ENCODE measurements around the gene TET3.

The TET3 gene

DNA sequence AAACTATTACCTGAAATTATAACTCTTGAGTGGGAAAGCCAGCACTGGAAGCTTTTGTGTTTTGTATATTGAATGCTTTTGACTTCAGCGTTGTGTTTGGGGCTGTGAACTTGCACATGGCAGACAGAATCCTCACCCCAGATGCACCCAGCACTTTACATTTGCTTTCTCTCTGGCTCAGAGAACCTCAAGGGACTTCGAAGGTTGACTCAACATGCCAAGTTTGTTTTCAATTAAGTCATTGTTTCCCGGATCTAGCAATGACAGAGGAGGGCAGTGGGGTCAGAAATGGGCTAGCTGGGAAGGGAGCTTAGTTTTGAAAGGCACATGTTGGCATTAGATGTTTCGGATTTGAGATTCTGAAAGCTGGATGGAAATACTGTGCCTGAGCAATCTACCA, 22.4 kb downstream of the TET3 start:
- DNase-seq, result no peak

- no peak for DNase-seq
Measured at GRCh38 chr2:74007711-74008110, 23.0 kb downstream of the TET3 start.

DNA sequence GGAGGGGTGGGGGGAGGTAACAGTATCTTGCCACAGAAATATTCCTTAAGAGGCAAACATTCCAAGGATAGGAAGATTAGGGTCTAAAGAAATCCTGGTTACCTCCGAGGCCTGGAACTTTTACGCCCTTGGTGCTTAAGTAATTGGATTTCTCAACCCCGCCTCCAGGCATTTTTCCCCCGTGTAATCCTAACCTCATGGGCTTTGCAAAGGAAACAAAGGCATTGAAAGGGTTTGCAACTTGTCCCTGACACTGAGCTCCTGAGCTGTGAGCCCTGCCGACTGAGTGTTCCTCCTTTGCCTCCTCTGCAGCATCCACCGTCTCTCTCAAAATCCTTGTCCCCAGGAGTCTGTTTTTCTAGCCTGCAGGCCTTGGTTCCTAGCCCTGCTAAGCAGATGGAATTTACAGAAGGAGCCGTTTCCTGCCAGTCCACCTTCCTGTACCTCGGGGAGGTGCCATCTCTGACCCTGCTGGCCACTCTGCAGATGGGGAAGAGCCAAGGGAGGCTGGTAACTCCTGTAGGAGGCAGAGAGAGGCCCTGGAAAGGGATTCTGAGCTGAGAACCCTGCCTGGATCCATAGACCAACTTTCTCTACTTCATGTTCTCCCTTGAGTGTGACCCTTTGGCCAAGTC, 24.2 kb downstream of the TET3 start:
- DNase-seq, result no peak

- DNase-seq, result no peak
Measured at GRCh38 chr2:74009577-74009976, 24.9 kb downstream of the TET3 start.

DNA sequence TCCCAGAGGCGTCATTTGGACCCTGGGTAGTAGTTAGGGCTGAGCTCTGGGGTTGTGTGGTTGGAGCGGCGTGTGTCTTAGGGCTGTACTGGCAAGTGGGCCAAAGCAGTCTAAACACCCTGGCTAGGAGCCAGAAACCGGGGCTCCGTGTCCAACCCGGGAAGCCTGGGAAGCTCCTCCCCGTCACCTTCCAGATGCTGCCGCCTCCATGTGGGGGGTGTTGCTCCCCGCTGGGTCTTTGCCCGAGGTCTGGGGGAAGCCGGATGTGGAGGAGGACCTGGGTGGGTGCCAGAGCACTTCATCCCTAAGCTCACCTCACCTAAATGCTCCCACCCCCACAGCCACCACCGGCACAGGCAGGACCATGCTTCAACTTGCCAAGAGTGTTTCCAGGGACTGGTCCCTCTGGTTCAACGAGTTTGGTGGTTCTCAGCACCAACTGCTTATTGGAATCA, 25.4 kb downstream of the TET3 start:
- peak in 1 of 2 experiments; percentile 35 for DNase-seq

DNA sequence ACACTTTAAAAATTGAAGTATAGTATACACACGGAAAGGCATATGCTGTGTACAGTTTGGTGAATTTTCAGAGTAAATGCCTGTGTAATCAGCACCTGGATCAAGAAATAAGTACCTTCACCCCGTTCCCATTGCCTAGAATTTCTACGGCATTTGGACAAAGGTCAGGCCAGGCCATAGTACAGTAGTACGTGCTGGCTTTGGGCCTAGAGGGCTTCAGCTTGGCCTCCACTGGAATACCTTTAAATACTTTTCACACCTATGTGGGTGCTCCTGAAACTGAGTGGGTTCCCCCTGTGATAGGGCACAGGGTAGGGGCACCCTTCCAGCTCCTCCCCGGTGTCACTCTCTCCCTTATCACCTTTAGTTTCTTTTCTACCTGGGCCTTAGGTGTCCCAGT, 26.5 kb downstream of the TET3 start:
- DNase-seq, result no peak

DNA sequence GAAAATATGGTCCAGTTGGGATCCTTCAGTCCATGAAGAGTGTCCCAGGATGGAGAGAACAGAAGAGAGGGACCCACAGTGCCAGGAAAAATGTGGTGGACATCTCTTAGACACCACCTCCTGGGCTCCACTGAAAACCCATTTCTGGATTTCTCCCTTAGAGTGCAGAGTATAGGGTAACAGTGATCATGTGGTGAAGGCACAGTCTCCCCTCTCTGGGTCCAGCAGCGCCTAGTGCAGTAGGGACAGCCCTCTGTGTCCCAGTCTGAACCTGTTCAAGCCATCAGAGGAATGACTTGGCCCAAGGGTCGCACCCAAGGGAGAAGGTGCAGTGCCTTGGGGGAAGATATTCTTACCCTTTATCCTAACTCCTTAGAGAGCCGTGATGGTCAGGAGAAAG, 30.1 kb downstream of the TET3 start:
- no peak for DNase-seq

- no peak for DNase-seq
Measured at GRCh38 chr2:74017223-74017622, 32.5 kb downstream of the TET3 start.

GRCh38 chr2:74019516-74019915, 34.8 kb downstream of the TET3 start:
- no peak for DNase-seq

DNA sequence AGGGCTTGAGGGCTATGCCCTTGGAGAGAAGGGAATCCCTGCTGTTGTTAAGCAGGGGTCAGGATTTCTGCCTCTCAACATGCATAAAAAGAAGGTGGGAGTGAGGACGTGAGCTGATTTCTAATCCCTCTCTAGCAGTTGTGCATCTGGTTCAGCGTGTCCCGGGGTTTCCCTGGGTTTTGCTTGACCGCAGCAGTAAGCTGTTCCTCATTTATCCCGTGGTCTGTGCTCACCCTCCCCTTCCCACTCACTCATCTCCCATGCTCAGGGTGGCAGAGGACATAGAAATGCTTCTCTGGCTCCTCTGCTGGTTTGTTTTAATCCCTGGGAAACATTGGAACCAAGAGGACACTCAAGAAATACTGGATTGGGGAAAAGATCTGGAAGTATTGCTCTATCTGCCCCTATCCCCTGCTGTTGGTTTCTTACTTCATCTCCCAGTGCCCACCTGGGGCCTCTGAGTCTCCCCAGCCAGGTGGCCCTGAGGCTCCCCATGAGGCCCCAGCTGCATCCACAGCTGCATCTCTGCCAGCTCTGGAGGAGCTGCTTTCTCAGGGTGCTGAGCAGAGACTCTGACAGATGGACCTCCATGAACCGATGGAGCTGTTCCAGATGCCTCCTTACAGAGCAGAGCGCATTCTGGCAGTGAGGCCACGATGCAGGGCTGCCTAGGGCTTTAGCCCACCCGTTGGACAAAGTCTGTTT, 36.1 kb downstream of the TET3 start:
- no peak for DNase-seq

DNA sequence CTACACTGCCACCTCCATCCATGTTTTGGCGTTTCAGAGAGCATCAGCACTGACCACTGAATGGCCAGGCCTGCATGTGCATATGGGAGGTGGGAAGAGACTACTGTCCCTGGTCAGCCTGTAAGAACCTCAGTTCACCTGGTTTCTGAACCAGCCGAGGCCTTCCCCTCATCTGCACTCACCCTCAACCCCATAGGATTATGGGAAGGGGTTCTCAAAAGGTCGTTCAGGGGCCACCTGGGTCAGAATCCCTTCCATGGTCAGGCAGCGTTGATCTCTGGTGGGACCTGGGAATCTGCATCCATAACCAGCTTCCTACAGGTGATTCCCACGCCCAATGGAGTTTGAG, 36.7 kb downstream of the TET3 start:
- DNase-seq, result no peak

DNA sequence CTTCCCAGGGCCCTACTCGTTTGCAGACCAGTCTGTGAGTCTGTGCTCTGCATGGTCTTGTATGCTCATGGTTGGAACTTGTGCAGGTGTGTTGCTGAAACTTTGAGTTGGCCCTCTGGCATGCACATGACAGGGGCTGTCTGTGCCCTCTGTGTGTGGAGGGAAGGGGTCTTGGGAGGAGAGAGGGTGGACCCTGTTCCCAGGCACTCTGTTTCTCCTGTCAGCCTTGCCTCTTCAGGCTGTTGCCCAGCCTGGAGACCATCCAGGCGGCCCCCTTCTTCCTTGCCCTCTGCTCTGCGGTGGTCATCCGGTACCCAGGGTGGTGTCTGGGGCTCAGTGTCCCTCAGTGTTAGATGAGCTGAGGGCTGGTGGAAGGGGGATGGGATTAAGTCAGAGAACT, 39.5 kb downstream of the TET3 start:
- DNase-seq, result no peak

- DNase-seq, result peak in 1 of 2 experiments; percentile 36
Measured at GRCh38 chr2:74025971-74026612, 41.4 kb downstream of the TET3 start.

- no peak for DNase-seq
Measured at GRCh38 chr2:74026687-74027241, 42.1 kb downstream of the TET3 start.

DNA sequence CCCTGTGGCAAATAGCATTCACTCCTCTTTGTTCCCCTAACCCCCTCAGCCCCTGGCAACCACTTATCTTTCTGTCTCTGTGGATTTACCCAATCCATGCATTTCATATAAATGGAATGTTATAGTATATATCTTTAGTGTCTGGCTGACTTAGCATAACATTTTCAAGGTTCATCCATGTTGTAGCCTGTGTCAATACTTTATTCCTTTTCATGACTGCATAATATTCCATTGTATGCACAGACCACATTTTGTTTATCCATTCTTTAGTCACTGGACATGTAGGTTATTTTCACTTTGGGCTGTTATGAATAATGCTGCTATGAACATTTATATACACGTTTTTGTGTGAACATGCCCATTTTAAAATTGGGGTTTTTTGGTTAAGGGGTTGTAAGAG, 42.8 kb downstream of the TET3 start:
- DNase-seq, result no peak

- DNase-seq, result no peak
Measured at GRCh38 chr2:74028290-74028689, 43.6 kb downstream of the TET3 start.

DNA sequence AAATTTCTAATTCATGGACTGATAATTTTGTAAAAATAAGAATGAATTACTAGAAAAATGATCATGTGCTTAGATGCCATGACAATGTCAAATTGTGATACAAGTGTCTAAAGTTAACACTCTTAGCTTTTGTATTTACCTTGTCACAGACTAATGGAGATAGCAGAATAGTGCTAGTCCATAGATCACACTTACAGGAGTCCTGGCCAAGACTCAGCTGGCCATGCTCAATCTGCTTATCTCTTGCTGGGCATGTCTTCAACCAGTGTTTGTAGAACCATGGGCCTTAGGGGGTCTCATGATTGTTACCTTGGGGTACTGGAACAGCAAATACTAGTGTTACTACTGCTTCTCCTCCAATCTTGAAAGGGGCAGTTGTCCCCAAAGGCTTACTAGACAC, 44.0 kb downstream of the TET3 start:
- DNase-seq, result no peak

DNA sequence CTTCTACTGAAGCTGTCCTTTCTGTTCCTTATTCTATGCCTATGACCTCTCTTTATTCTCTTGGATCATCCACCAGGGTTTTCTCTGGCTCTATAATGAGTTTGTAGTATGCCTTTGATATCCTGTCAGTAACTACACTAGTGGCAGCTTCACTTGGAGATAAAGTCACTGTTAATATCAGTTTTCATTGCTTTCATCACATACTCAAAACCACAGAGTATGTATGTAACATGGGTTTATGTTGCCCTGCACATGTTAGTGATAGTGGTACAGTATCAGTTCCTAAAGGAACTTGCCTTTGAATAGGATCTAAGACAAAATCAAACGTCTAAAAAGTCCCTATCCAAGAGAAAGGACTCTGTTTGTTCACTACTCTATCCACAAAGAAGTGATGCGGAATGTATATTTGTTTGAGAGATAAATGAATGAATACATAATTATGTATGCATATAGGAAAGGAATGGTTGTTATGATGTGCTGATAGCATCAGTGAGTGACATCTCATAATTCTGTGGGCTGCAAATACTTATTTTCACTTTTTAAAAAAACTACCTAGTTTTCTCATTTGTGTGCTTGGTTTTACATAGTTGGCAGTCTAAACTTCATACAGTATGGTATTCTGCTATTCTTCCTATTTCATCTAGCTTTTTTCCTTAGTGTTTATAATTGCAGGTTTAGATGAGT, 45.1 kb downstream of the TET3 start:
- no peak for DNase-seq

GRCh38 chr2:74031221-74031620, 46.5 kb downstream of the TET3 start:
- no peak for DNase-seq

DNA sequence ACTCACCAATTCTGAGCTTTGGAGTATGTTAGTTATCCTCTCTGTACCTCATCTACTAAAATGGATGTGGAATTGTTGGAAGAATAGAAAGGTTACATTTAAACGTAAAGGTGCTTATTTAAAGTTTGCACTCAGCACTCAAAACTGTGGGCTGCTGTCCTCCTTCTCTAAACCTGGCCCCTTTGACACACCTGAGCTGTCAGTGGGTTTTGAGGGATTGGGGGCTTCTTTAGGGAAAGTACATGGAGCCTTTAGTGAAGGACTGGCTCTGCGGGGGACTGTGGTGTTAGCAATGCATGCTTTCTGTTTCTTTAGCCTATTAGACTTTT, 47.2 kb downstream of the TET3 start:
- DNase-seq, result no peak

GRCh38 chr2:74033375-74033774, 48.7 kb downstream of the TET3 start:
- no peak for DNase-seq

Measured in NCI-H526 (cell line).